HCT116 (cell line): ENCODE data around the gene GALNT18. TPM values are rescaled to one million over a fixed set of nuclear protein-coding genes. Genes with fewer than 3 reads are reported as not detected.

ENCODE experiments used
- ATAC-seq: fragments of 200-7000 bp; cut with Tn5 transposase; 2 replicates; pipeline ENCODE4 v1.9.1; 2020; ENCODE audit warnings: mild to moderate bottlenecking, moderate library complexity
- BruUV-seq: library from RNA; stranded (reverse); fragments of 400-500 nt; replicated peaks from 2 replicates; lab custom pipeline; 2021; lab: Mats Ljungman, UMichigan
- CTCF ChIA-PET: fragments of 300-600 bp; sonication (Branson Sonifier 250); formaldehyde crosslinking; loops from one replicate; lab custom pipeline; 2021; ENCODE audit warnings: antibody characterized with exemption; lab: Charles Lee
- POLR2A ChIA-PET: fragments of 300-600, 350-600 bp; sonication (Branson Sonifier 250); formaldehyde crosslinking; loops from one replicate; lab custom pipeline; 2021; ENCODE audit warnings: antibody characterized with exemption; lab: Charles Lee
- RAD21 ChIA-PET, 2 experiments: fragments of 300-600 bp; sonication (Branson Sonifier 250); formaldehyde crosslinking; loops; one replicate each; lab custom pipeline; 2023; ENCODE audit warnings: low total read pairs in 2 of 2; ENCODE audit not compliant: uncharacterized antibody in 2 of 2, unreplicated experiment in 2 of 2, low non-redundant PET in 1 of 2; lab: Charles Lee
- DNase-seq: peaks from one replicate; pipeline ENCODE4 v3.0.0-alpha.2; 2010; ENCODE audit warnings: low read depth, low spot score
- H2AFZ ChIP-seq: fragments of 200-600 bp; shearing (Covaris generic), sonication (generic); 2 replicates; pipeline ENCODE4 v1.6.1; 2017; ENCODE audit warnings: low read depth, mixed run types, mixed read lengths, antibody characterized with exemption, low read length; ENCODE audit not compliant: poor library complexity, severe bottlenecking
- H3K27ac ChIP-seq: 2 replicates; pipeline ENCODE4 v1.5.1; 2012; ENCODE audit warnings: low read depth, low read length
- H3K27me3 ChIP-seq: fragments of 200-600 bp; sonication (generic); 2 replicates; pipeline ENCODE4 v1.6.1; 2016; ENCODE audit warnings: mixed run types, low read length, mixed read lengths; ENCODE audit not compliant: insufficient read depth
- H3K36me3 ChIP-seq, 2 experiments: fragments of 200-500 bp in 1 of 2; fragments of 200-600 bp in 1 of 2; sonication (Bioruptor generic) in 1 of 2; sonication (generic) in 1 of 2; 2 replicates each; pipeline versions ENCODE4 v1.5.1 to v1.6.1; 2014 to 2016; ENCODE audit warnings: low read length in 2 of 2, inconsistent platforms in 1 of 2, mixed read lengths in 1 of 2, mixed run types in 1 of 2; ENCODE audit not compliant: insufficient read depth in 2 of 2, control insufficient read depth in 1 of 2
- H3K4me1 ChIP-seq, 2 experiments: fragments of 200-600 bp in 1 of 2; sonication (generic) in 1 of 2; 2 replicates each; pipeline versions ENCODE4 v1.5.1 to v1.6.1; 2012 to 2017; ENCODE audit warnings: low read length in 2 of 2, inconsistent platforms in 1 of 2, mild to moderate bottlenecking in 1 of 2, mixed read lengths in 1 of 2, mixed run types in 1 of 2, moderate library complexity in 1 of 2; ENCODE audit not compliant: insufficient read depth in 2 of 2, control insufficient read depth in 1 of 2
- H3K4me2 ChIP-seq: fragments of 200-600 bp; sonication (generic); 2 replicates; pipeline ENCODE4 v1.6.1; 2017; ENCODE audit warnings: mixed run types, low read length, mixed read lengths
- H3K4me3 ChIP-seq, 2 experiments: fragments of 200-600 bp in 1 of 2; sonication (generic) in 1 of 2; replicated peaks in 1 of 2; 2 replicates each; pipeline ENCODE4 v1.5.1; 2011 to 2016; ENCODE audit warnings: low read length in 2 of 2, control low read depth in 1 of 2, low read depth in 1 of 2, mild to moderate bottlenecking in 1 of 2, mixed read lengths in 1 of 2, mixed run types in 1 of 2
- H3K79me2 ChIP-seq: fragments of 200-600 bp; sonication (generic); 2 replicates; pipeline ENCODE4 v1.6.1; 2017; ENCODE audit warnings: mild to moderate bottlenecking, mixed run types, low read length, moderate library complexity, mixed read lengths; ENCODE audit not compliant: insufficient read depth
- H3K9ac ChIP-seq: fragments of 200-600 bp; sonication (generic); 2 replicates; pipeline ENCODE4 v1.6.1; 2016; ENCODE audit warnings: low read length, mixed read lengths
- H3K9me2 ChIP-seq: fragments of 200-600 bp; sonication (generic), shearing (Covaris generic); 2 replicates; pipeline ENCODE4 v1.6.1; 2017; ENCODE audit warnings: mixed run types, mild to moderate bottlenecking, moderate library complexity; ENCODE audit not compliant: insufficient read depth
- H3K9me3 ChIP-seq, 2 experiments: fragments of 200-500 bp in 1 of 2; fragments of 200-600 bp in 1 of 2; sonication (Bioruptor generic) in 1 of 2; sonication (generic) in 1 of 2; 2 replicates each; pipeline ENCODE4 v1.6.1; 2014 to 2017; ENCODE audit warnings: low read length in 2 of 2, mixed read lengths in 2 of 2, inconsistent platforms in 1 of 2, low read depth in 1 of 2, mild to moderate bottlenecking in 1 of 2, mixed run types in 1 of 2, moderate library complexity in 1 of 2; ENCODE audit not compliant: control insufficient read depth in 1 of 2, insufficient read depth in 1 of 2
- H4K20me1 ChIP-seq: fragments of 200-600 bp; sonication (generic), shearing (Covaris generic); 2 replicates; pipeline ENCODE4 v1.6.1; 2017; ENCODE audit warnings: mixed run types, mild to moderate bottlenecking, moderate library complexity; ENCODE audit not compliant: insufficient read depth
- CBX3 ChIP-seq: IDR thresholded peaks from 2 replicates; pipeline ENCODE4 v1.6.1; 2012; ENCODE audit warnings: low read depth
- CTCF ChIP-seq, 3 experiments: fragments of 200-600 bp in 1 of 3; sonication (generic) in 1 of 3; IDR thresholded peaks in 2 of 3; conservative IDR thresholded peaks in 1 of 3; 2 replicates each; pipeline ENCODE4 v1.5.1; 2012 to 2017; ENCODE audit warnings: low read depth in 2 of 3, low read length in 2 of 3, antibody characterized with exemption in 1 of 3, borderline replicate concordance in 1 of 3, control low read depth in 1 of 3, mild to moderate bottlenecking in 1 of 3, mixed read lengths in 1 of 3, mixed run types in 1 of 3, moderate library complexity in 1 of 3; ENCODE audit not compliant: insufficient read depth in 1 of 3
- EZH2 ChIP-seq: fragments of 200-600 bp; sonication (generic); IDR thresholded peaks from 2 replicates; pipeline ENCODE4 v1.6.1; 2017; ENCODE audit warnings: antibody characterized with exemption, mixed run types
- EZH2phosphoT487 ChIP-seq: fragments of 200-600 bp; IDR thresholded peaks from 2 replicates; pipeline ENCODE4 v1.6.1; 2018; ENCODE audit warnings: antibody characterized with exemption, borderline replicate concordance
- MAX ChIP-seq: IDR thresholded peaks from 2 replicates; pipeline ENCODE4 v1.6.1; 2012
- POLR2AphosphoS5 ChIP-seq: IDR thresholded peaks from 2 replicates; pipeline ENCODE4 v1.6.1; 2011; ENCODE audit warnings: mild to moderate bottlenecking, low read depth, low read length, moderate library complexity
- RAD21 ChIP-seq: IDR thresholded peaks from 2 replicates; pipeline ENCODE4 v1.6.1; 2012; ENCODE audit warnings: low read depth, mild to moderate bottlenecking
- SIN3A ChIP-seq: IDR thresholded peaks from 2 replicates; pipeline ENCODE4 v1.6.1; 2012; ENCODE audit warnings: low read depth
- SP1 ChIP-seq: IDR thresholded peaks from 2 replicates; pipeline ENCODE4 v1.6.1; 2012; ENCODE audit warnings: low read depth
- SRF ChIP-seq: IDR thresholded peaks from 2 replicates; pipeline ENCODE4 v1.6.1; 2012; ENCODE audit warnings: low read depth
- TCF7L2 ChIP-seq: IDR thresholded peaks from 2 replicates; pipeline ENCODE4 v1.7.0; 2011; ENCODE audit warnings: borderline replicate concordance, inconsistent platforms; ENCODE audit not compliant: insufficient read depth, insufficient read length; ENCODE audit errors: extremely low read depth
- ZBTB33 ChIP-seq: IDR thresholded peaks from 2 replicates; pipeline ENCODE4 v1.6.1; 2011; ENCODE audit warnings: mild to moderate bottlenecking, low read length, moderate library complexity; ENCODE audit not compliant: insufficient replicate concordance; ENCODE audit errors: extremely low read depth
- ZFX ChIP-seq: fragments of 450-650 bp; IDR thresholded peaks from 2 replicates; pipeline ENCODE4 v1.6.1; 2017
- ZNF274 ChIP-seq: fragments of 200-500 bp; sonication (Bioruptor generic); IDR thresholded peaks from 2 replicates; pipeline ENCODE4 v1.6.1; 2014; ENCODE audit warnings: mild to moderate bottlenecking, low read depth, low read length, inconsistent platforms
- intact Hi-C: fragments of 100-400 bp; cut with micrococcal nuclease; formaldehyde crosslinking; loops from 2 replicates; pipeline ENCODE4 v1.10.0; 2022
- total RNA-seq: library from RNA; stranded (reverse); gene quantifications from one replicate; pipeline ENCODE4 v1.2.1, GENCODE V29; 2021; ENCODE audit not compliant: unreplicated experiment

Gene GALNT18
- total RNA-seq, 1 experiment from 2014 or later, result 19.9 TPM

GRCh38 chr11:11348303-11348702 is 273.5 kb downstream of the GALNT18 start:
- Histone ChIP-seq H3K79me2 (no peaks in the 10 kb centered on the region), H3K4me2 (no peak overlapping the region), H2AFZ (no peak overlapping the region), H3K27ac (no peak overlapping the region), H3K9me3 (no peaks in the 10 kb centered on the region), H4K20me1 (no peaks in the 10 kb centered on the region), H3K4me3 (no peak overlapping the region), H3K27me3 (no peaks in the 10 kb centered on the region), H3K9me2 (no peaks in the 10 kb centered on the region), H3K4me1 (peaks cover 4 to 8% of the 10 kb centered on the region in 2 experiments; a peak in 3 of 4 replicates), H3K36me3 (no peaks in the 10 kb centered on the region), H3K9ac (no peak overlapping the region)
- TF ChIP-seq CBX3 (no peak), EZH2 (no peak), SIN3A (no peak), ZFX (no peak), EZH2phosphoT487 (no peak), SRF (no peak), ZBTB33 (no peak), SP1 (no peak), TCF7L2 (no peak), MAX (no peak), CTCF (IDR thresholded peaks at IDR 0.05 in 2 of 3, conservative IDR thresholded peaks at IDR 0.05 in 1 of 3; ENCODE audit: borderline replicate concordance in 1 of 3, insufficient read depth in 1 of 3, low read depth in 2 of 3, low read length in 2 of 3) (no peak), RAD21 (no peak), ZNF274 (no peak), POLR2AphosphoS5 (no peak)
- DNase-seq (no peak), ATAC-seq (no peak)
- CTCF ChIA-PET, result no interaction called here
- intact Hi-C loops, result no loop called here
- POLR2A ChIA-PET, result no interaction called here
- RAD21 ChIA-PET, result no interaction called here
- no TSS peak for BruUV-seq
